ENCODE results near the gene PPM1F. TPM values are rescaled to one million over a fixed set of nuclear protein-coding genes. Genes with fewer than 3 reads are reported as not detected.

Gene PPM1F
- total RNA-seq, 1 experiment from 2014 or later = 28.6 TPM

GRCh38 chr22:21931056-21931455 is 21.6 kb downstream of the PPM1F start:
- Mint-ChIP-seq H3K4me1 (peaks cover 34% of the 10 kb centered on the region), H3K27ac (no peak overlapping the region), H3K36me3 (peaks cover 20% of the 10 kb centered on the region; the same call in 1 of the 2 replicates), H3K9me3 (no peaks in the 10 kb centered on the region), H3K4me3 (no peak overlapping the region), H3K27me3 (ENCODE audit: low read depth) (no peaks in the 10 kb centered on the region)
- TF ChIP-seq FOXJ3 (CRISPR knock-in tag; IDR thresholded peaks at IDR 0.05; ENCODE audit: borderline replicate concordance) = no peak
- TF ChIP-seq, protein P1, sequence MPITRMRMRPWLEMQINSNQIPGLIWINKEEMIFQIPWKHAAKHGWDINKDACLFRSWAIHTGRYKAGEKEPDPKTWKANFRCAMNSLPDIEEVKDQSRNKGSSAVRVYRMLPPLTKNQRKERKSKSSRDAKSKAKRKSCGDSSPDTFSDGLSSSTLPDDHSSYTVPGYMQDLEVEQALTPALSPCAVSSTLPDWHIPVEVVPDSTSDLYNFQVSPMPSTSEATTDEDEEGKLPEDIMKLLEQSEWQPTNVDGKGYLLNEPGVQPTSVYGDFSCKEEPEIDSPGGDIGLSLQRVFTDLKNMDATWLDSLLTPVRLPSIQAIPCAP (CRISPR knock-in tag; IDR thresholded peaks at IDR 0.05) = no peak
- TF ChIP-seq NFYB (CRISPR knock-in tag; conservative IDR thresholded peaks at IDR 0.05; ENCODE audit: low read depth) = no peak
- no peak for TF ChIP-seq ATF6 (CRISPR knock-in tag; IDR thresholded peaks at IDR 0.05)
- TF ChIP-seq ZNF219 (CRISPR knock-in tag; IDR thresholded peaks at IDR 0.05; ENCODE audit: borderline replicate concordance) = no peak
- no peak for TF ChIP-seq ATF1 (CRISPR knock-in tag; IDR thresholded peaks at IDR 0.05)
- no peak for DNase-seq (ENCODE audit: low spot score)
- ATAC-seq = no peak
- ChIA-PET CTCF (no interaction called here), POLR2A (no interaction called here)

DNA sequence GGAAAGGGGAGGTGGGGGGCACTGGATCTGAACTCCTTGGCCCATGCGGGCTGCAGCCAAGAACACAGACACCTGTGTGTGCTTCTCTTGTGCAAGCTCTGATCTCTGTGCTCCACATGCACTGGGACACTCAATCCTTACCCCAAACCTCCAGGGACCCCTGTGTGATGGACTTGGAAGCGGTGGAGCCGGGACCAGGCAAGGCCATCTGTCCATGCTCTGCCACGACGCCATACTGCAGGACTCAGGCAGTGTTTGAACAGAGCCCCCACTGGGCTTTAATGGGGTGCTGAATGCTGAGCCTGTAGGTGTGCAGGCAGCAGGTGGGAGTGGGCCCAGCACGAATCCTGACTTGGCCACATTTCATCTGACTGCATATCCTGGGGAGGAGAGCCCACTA is 23.4 kb downstream of the PPM1F start:
- Mint-ChIP-seq H3K27me3 (ENCODE audit: low read depth) (no peaks in the 10 kb centered on the region), H3K36me3 (peaks cover 17% of the 10 kb centered on the region; the same call in 1 of the 2 replicates)
- no peak for DNase-seq (ENCODE audit: low spot score)

DNA sequence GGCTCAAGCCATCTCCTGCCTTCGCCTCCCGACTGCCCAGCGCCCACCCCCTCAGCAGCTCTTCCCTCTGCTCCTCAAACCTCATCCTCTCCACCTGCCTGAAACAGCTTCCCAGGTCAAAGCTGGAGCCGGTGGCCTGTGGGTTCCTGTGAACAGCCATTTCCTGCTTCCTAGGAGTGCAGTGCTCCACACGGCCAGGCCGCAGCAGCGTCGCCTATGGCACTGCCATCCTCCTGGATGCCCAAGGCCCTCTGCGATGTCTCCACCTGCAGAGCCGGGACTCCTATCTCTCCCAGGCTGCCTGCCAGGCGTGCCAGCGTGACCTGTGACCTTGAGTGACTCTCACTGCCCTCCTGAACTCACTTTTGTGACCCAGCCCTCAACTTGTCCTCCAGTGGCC is 24.6 kb downstream of the PPM1F start:
- ATAC-seq (no peak), DNase-seq (ENCODE audit: low spot score) (no peak)
- CTCF ChIA-PET = interaction anchor here (0.9 to 4.5 kb wide), 8 partner anchors 10 to 153 kb away, joined by 3 to 49 read pairs (median 4); partner anchors contain the start of gene PPM1F
- Mint-ChIP-seq H3K4me3 (no peak overlapping the region), H3K36me3 (peaks cover 19% of the 10 kb centered on the region; the same call in 1 of the 2 replicates), H3K4me1 (peaks cover 45% of the 10 kb centered on the region), H3K27ac (peak overlapping the region; percentile 17), H3K9me3 (no peaks in the 10 kb centered on the region), H3K27me3 (ENCODE audit: low read depth) (no peaks in the 10 kb centered on the region)
- POLR2A ChIA-PET = no interaction called here
- TF ChIP-seq ZNF219 (CRISPR knock-in tag; IDR thresholded peaks at IDR 0.05; ENCODE audit: borderline replicate concordance) = no peak
- TF ChIP-seq NR1H2 (CRISPR knock-in tag; IDR thresholded peaks at IDR 0.05) = no peak
- TF ChIP-seq ZNF232 (CRISPR knock-in tag; IDR thresholded peaks at IDR 0.05) = no peak
- no peak for TF ChIP-seq ZNF532 (CRISPR knock-in tag; IDR thresholded peaks at IDR 0.05; ENCODE audit: borderline replicate concordance)
- TF ChIP-seq JAZF1 (CRISPR knock-in tag; IDR thresholded peaks at IDR 0.05) = no peak
- TF ChIP-seq NFYB (CRISPR knock-in tag; conservative IDR thresholded peaks at IDR 0.05; ENCODE audit: low read depth) = no peak
- no peak for TF ChIP-seq ATF6 (CRISPR knock-in tag; IDR thresholded peaks at IDR 0.05)
- TF ChIP-seq RORB (CRISPR knock-in tag; IDR thresholded peaks at IDR 0.05) = no peak
- TF ChIP-seq CBFB (CRISPR knock-in tag; IDR thresholded peaks at IDR 0.05; ENCODE audit: low read depth) = no peak

More for the DNA sequence above, 23.4 kb downstream of the PPM1F start:
- ChIA-PET POLR2A (no interaction called here), CTCF (interaction anchor here (2.3 to 4.5 kb wide), 2 partner anchors 8 to 19 kb away, joined by 6 to 49 read pairs; no protein-coding TSS in a partner anchor)
- Mint-ChIP-seq H3K4me3 (no peak overlapping the region), H3K9me3 (no peaks in the 10 kb centered on the region), H3K27ac (peak overlapping the region; percentile 51; the same call in 1 of the 2 replicates), H3K4me1 (peaks cover 45% of the 10 kb centered on the region)
- no peak for ATAC-seq
- TF ChIP-seq KAT7 (CRISPR knock-in tag; IDR thresholded peaks at IDR 0.05; ENCODE audit: borderline replicate concordance) = no peak
- no peak for TF ChIP-seq ZNF423 (CRISPR knock-in tag; IDR thresholded peaks at IDR 0.05)
